Uterus (tissue), 2 donors: ENCODE measurements around the gene ENPP3.

Source experiments
- POLR2A ChIP-seq, 2 donors: fragments of 450-650 bp; IDR thresholded peaks; one replicate each; pipeline ENCODE4 v1.6.1; 2016; ENCODE audit warnings: antibody characterized with exemption in 2 of 2, mild to moderate bottlenecking in 1 of 2, moderate library complexity in 1 of 2
- TF ChIP-seq, protein P1 (sequence below), 4 experiments: fragments of 200-600 bp in 2 of 4; fragments of 450-650 bp in 2 of 4; sonication (generic) in 2 of 4; IDR thresholded peaks; one replicate each; pipeline ENCODE4 v1.5.1; 2016 to 2019; ENCODE audit warnings: antibody characterized with exemption in 4 of 4, mild to moderate bottlenecking in 2 of 4, moderate library complexity in 1 of 4

DNA sequence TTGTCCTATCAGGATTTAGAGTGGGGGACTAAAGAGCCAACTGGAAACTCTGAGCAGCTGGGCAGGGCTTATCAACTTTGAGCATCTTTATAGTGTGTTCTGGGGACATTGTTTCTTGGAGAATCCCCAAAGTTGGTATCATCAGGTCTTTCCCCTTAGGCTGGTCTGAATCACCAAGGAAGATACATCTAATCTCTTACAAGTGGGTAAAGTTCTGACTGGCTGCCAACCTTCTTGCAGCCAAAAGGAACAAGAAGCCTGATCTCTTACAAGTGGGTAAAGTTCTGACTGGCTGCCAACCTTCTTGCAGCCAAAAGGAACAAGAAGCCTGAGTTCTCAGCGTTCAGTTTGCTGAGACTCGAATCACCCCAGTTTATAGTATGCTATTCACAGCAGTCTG, 7.5 kb upstream of the ENPP3 start:
- TF ChIP-seq, protein P1, sequence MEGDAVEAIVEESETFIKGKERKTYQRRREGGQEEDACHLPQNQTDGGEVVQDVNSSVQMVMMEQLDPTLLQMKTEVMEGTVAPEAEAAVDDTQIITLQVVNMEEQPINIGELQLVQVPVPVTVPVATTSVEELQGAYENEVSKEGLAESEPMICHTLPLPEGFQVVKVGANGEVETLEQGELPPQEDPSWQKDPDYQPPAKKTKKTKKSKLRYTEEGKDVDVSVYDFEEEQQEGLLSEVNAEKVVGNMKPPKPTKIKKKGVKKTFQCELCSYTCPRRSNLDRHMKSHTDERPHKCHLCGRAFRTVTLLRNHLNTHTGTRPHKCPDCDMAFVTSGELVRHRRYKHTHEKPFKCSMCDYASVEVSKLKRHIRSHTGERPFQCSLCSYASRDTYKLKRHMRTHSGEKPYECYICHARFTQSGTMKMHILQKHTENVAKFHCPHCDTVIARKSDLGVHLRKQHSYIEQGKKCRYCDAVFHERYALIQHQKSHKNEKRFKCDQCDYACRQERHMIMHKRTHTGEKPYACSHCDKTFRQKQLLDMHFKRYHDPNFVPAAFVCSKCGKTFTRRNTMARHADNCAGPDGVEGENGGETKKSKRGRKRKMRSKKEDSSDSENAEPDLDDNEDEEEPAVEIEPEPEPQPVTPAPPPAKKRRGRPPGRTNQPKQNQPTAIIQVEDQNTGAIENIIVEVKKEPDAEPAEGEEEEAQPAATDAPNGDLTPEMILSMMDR (IDR thresholded peaks at IDR 0.05), result no peak
- no peak for TF ChIP-seq POLR2A (IDR thresholded peaks at IDR 0.05)
